HG03457 (cell line): ENCODE measurements around the gene ZMAT3.
"Not testable (repeated sequence)": the region's sequence is repeated elsewhere in the genome, so short reads cannot be mapped to it uniquely, and the experiment has no call there.

ENCODE experiments used
- ATAC-seq: cut with Tn5 transposase; IDR thresholded peaks from one replicate; pipeline ENCODE4 v1.9.1; 2021; ENCODE audit warnings: moderate number of reproducible peaks; ENCODE audit not compliant: unreplicated experiment

The ZMAT3 gene, protein sequence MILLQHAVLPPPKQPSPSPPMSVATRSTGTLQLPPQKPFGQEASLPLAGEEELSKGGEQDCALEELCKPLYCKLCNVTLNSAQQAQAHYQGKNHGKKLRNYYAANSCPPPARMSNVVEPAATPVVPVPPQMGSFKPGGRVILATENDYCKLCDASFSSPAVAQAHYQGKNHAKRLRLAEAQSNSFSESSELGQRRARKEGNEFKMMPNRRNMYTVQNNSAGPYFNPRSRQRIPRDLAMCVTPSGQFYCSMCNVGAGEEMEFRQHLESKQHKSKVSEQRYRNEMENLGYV

DNA sequence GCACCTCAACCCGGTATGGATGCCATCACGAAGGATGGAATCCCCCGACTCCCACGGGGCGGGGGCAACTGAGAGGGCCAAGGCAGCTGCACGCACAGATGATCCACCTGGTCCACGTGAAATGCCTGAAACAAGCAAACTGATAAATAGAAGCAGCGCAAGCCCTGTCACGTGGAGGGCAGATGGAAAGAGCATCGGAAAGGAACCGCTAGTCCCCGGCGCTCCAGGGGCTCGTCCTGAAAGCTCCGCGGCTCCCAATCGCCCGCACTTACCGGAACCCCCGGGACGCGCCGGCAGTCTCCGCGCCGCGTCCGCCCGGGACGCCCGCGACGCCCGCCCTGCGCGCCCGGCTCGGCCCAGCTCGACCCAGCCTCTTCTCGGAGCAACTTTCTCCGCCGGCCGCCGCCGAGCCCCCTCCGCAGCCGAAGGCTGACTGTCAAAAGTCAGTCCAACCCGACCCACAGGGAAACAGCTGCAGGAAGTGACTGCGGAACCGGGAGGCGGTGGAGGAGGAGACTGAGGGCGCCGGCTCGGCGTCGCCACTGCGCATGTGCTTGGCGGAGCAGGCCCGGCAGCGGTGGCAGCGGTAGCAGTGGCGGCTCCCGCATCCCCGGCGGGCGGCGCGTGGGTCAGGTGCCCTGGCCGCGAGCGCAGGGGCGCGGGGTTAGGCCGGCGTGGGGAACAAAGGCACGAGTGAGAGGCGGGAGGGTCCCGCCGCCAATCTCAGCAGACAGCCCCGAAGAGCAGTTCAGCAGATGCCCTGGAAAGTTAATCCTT, at the start of gene ZMAT3:
TSS of gene ZMAT3 (minus strand) at position 487 of the 777 bp plus-strand sequence. CDS start 4,057 bp downstream, outside the sequence.
- peak; percentile 51 for ATAC-seq

DNA sequence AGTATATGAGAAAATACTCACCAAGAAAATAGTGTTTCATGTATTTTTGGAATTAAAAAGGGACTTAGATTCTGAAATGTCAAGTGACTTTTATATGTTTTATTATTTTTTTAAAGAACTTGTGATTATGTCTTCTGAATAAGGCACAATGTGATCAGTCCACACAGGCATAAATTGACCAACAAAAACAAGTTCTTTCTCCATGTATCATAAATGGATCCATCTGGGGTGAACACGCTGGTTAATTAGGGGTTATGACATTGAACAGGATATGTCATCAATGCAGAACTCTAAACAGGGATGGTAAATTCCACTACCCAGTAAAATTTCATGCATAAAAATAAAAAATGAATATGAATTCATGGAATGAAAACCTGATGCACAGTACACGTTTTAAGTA, 45.2 kb upstream of the ZMAT3 start:
- no peak for ATAC-seq

DNA sequence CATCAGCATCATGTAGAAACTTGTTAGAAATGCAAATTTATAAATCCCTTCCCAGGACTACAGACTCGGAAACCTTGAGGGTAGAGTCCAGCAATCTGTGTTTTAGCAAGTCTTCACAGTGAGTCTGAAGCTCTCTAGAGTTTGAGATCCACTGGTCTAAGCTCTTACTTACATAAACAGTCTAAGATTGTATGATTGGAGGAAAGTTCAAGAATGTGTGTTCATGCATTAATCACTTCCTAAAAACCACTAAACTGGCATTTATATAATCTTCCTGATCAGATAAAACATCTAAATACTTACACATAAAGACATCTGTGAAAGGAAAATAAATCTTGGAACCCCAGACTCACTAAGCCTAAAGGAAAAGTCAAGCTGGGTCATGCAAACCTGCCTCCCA, 43.8 kb upstream of the ZMAT3 start:
- not testable (repeated sequence) for ATAC-seq

DNA sequence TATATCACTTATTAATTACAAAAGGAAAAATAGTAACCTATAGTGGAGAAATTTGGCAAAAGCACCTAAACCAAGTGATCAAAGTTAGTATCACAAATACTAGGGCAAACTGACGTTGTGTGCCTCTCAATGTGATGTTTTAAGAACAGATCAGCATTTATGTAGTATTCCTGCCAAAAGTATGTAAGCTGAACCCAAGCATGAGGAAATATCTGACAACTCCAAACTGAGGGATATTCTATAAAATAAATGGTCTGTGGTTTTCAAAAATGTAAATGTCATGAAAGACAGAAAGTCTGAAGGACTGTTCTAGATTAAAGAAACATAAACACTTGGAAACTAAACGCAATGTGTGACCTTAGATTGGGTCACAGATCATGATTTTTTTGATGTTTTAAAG, 42.3 kb upstream of the ZMAT3 start:
- no peak for ATAC-seq

- ATAC-seq = no peak
These were observed 36.5 kb upstream of the ZMAT3 start for GRCh38 chr3:179108086-179108485.

DNA sequence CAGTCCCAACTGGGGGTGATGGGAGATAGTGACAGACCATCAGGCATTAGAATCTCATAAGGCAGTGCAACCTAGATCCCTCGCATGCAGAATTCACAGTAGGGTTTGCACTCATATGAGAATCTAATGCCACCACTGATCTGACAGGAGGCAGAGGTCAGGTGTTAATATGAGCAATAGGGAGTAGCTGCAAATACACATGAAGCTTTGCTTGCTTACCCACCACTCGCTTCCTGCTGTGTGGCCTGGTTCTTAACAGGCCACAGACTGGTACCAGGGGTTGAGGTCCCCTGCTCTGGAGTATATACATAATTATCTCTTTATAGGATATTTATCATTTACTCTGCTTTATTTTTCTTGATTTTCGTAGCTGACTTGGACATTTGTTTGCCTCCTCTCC, 36.0 kb upstream of the ZMAT3 start:
- ATAC-seq = no peak

GRCh38 chr3:179105881-179106280, 34.3 kb upstream of the ZMAT3 start:
- ATAC-seq = no peak

- no peak for ATAC-seq
These were observed 29.0 kb upstream of the ZMAT3 start for GRCh38 chr3:179100652-179101051.

DNA sequence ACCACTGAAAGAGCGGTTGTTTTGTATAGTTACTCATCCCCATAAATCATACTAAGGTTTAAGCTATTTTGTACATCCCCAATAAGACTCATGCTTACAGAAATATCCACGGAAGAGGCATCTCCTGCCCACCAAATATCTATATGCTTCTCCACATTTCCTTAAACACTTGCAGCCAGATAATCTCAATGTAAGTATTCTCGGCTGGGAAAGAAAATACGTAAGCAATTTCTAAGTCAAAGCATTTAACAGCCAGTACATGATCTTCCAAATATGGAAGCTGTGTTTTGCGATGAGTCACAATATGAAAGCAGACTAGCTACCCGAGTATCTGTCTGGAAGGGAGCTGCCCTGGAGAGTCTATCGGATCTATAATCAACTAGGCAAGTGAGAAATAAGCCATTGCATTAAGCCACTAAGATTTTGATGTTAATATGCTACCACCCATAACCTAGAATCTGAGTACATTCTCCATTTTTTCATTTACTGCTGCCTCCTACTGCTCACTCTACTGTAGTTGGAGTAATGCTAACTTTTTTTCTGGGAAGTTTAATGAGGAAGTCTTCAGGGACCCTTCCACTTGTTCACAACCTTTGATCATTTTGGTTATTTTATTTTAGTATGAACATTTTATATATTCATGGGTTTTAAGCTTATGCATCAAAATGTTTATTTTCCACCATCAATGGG, 26.9 kb upstream of the ZMAT3 start:
- no peak for ATAC-seq

GRCh38 chr3:179093807-179094206, 22.2 kb upstream of the ZMAT3 start:
- ATAC-seq = no peak

DNA sequence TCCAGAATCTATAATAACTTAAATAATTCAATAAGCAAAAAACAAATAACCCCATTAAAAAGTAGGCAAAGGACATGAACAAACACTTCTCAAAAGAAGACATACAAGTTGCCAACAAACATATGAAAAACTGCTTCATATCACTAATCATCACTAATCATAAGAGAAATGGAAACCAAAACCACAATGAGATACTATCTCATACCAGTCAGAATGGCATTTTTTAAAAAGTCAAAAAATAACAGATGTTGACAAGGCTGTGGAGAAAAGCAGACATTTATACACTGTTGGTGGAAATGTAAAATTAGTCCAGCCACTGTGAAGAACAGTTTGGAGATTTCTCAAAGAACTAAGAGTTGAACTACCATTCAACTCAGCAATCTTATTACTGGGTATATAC, 19.5 kb upstream of the ZMAT3 start:
- ATAC-seq = peak; percentile 71

DNA sequence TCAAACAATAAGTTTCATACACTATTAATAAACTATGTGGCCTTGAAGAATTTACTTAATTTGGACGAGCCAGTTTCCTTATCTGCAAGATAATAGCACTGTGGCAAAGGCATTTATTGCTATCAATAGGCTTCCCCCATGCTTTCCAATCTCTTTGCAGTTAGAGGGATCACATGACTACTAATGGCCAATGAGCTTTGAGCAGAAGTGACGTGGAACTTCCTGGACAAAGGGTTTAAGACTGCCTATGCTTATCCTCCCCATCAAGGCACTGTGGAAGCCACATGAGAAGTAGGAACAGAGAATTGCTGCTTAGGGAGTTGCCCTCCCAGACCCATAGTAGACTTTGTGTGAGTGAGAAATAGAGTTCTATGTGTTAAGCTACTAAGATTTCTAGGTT, 16.7 kb upstream of the ZMAT3 start:
- no peak for ATAC-seq

DNA sequence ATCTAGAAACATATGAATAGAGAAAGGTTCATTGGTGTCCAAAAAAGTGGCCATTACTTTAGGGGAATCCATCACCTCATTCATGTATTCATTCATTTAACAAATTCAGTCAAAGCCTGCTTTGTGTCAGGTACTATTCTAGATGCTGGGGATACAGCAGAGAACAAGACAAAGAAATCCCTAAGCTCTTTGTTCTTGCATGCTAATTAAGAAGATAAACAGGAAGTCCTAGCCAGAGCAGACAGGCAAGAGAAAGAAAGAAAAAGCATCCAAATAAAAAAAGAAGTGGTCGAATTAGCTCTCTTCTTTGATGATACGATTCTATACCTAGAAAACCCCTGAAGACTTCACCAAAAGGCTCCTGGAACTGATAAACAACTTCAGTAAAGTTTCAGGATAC, 12.4 kb upstream of the ZMAT3 start:
- ATAC-seq = no peak

DNA sequence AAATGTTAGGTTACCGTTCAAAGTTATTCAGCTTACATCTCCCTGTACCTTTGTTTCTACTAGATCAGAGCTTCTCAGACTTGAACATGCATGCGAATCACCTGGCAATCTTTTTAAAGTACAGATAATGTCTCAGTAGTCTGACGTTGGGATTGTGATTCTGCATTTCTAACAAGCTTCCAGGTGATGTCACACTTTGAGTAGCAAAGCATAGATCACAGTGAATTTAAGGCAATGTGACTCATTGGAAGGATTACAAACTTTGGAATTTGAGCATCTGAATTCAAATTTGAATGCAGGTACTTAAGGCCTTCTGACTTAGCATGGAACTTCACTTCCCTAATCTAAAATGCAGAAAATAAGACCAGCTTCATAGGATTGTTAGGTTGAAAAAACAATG, 10.8 kb upstream of the ZMAT3 start:
- ATAC-seq = no peak

GRCh38 chr3:179081885-179082284, 10.3 kb upstream of the ZMAT3 start:
- ATAC-seq = no peak

DNA sequence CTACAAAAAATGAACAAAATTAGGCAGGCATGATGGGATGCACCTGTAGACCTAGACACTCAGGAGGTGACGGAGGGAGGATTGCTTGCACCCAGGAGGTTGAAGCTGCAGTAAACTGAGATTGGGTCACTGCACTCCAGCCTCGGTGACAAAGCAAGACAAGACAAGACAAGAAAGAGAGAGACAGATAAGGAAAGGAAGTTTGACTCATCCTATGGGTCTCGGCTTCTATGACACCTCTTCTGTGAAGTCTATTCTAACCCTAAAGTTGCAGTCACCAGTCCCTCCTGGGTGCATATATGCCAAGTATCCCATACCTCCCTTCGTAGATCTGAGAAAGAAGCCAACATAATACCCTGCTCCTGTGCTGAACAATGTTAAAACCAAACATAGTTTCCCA, 7.9 kb upstream of the ZMAT3 start:
- no peak for ATAC-seq

DNA sequence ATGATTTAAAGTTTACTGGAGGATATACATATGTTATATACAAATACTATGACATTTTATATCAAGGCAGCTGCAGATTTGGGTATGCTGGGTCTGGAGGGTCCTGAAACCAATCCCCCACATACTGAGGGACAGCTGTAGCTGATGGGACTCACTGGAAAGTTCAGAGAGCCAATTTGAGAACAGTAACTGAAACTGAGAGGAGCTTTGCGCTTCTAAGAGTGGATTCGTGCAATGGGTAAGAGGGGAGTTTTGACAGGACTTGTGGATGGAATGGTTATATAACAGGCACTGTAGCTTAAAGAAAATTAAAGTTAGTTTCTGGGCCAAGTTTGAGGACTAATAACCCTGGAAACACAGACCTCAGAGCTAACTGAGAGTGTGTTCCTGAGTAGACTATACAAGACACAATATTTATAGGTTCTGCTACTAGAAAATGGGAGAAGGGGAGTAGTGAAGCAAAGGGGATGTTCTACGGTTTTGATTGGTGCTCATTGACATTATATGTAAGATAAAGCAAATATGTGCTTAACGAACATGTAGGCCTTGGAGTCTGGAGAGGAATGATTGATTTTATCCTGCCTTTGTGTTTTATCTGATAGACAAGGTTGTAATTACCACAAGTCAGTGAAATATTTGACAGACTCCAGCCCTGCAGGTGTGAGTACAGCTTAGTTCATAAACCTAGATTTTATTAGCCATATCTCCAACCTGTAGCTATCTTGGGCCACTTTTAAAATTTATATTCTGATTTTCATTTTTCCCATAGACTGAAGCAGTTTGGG, 4.8 kb upstream of the ZMAT3 start:
- no peak for ATAC-seq

DNA sequence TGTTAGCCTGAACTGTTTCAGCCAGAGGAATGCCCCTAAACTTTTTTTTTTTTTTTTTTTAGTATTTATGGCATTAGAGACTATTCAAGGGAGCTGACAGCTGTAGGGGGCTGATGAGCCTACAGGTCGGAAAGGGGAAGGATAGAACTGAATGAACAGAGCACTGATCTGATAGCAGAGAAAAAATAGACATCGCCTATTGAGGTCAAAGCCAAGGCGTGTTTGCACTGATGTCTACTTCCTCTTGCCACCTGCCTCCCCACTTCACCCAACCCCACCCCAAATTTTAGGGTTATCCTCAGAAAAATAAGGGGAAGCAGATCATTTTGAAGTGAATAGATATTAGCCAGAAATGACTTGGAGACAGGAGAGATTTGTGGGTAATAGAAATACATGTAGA, 3.0 kb upstream of the ZMAT3 start:
- ATAC-seq = peak; percentile 35

- no peak for ATAC-seq
These were observed 2.2 kb upstream of the ZMAT3 start for GRCh38 chr3:179073816-179074215.

- ATAC-seq = peak; percentile 18
These were observed 460 bp upstream of the ZMAT3 start for GRCh38 chr3:179072100-179072438.

DNA sequence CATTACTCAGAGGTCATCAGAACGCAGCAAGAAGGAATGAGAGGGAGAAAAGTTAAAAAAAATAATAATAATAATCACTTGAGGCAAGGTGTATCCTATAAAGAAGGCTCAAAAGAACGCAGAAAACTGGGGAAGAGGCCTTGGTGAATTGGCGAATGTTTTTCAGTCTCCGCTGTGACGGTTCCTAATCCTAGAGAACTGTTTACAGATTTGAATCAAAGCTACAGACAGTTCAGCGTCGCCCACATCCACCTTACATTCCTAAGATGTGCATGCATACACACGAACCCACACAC, 634 bp downstream of the ZMAT3 start:
- no peak for ATAC-seq
